ENCODE results near the gene RAC3. TPM values are rescaled to one million over a fixed set of nuclear protein-coding genes. Genes with fewer than 3 reads are reported as not detected.

The RAC3 gene
- total RNA-seq, 4 donors from 2014 or later: 4.9 to 10.4 (median 7.0) TPM

DNA sequence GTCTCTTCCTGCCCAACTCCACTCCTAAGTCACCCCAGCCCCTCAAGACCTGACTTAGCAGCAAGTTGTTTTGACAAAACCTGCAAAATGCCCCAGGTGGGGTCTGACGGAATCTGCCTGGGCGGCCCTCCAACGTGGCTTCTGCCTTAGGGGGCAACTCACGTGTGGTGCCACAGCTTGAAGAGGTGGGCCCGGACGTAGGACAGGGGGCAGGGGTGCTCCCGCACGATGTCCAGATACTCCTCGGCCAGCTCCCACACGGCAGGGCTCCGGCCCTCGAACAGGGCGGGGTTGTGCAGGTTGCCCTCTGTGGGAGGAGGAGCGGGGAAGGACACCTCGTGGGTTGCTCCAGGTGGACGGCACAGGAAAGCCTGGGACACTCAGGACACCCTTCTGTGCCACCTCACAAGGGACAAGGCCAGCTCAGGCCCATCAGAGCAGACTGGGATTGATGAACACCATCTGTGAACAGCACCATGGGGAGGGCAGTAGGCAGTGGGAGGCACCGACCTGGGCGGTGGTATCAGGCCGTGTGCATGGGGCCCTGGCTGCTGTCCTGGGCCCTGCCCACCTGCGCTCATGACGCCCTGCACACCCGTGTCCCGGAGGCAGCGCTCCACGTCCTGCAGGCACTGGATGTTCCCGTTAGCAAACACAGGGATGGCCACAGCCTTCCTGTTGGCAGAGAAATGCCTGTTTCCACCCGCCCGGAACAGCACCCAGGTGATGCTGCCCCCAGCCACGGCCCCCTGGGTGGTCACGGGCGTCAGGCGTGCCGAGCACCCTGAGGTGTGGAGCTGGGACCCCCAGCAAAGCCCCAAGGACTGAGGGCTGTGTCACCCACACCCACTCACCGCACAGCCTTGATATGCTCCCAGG, 29.8 kb downstream of the RAC3 start:
- TF ChIP-seq, protein P1, sequence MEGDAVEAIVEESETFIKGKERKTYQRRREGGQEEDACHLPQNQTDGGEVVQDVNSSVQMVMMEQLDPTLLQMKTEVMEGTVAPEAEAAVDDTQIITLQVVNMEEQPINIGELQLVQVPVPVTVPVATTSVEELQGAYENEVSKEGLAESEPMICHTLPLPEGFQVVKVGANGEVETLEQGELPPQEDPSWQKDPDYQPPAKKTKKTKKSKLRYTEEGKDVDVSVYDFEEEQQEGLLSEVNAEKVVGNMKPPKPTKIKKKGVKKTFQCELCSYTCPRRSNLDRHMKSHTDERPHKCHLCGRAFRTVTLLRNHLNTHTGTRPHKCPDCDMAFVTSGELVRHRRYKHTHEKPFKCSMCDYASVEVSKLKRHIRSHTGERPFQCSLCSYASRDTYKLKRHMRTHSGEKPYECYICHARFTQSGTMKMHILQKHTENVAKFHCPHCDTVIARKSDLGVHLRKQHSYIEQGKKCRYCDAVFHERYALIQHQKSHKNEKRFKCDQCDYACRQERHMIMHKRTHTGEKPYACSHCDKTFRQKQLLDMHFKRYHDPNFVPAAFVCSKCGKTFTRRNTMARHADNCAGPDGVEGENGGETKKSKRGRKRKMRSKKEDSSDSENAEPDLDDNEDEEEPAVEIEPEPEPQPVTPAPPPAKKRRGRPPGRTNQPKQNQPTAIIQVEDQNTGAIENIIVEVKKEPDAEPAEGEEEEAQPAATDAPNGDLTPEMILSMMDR (IDR thresholded peaks at IDR 0.05): no peak
- TF ChIP-seq POLR2A (IDR thresholded peaks at IDR 0.05): no peak
- Histone ChIP-seq H3K4me3 (no peak overlapping the region), H3K27me3 (no peaks in the 10 kb centered on the region), H3K36me3 (peaks cover 55 to 79% (median 58%) of the 10 kb centered on the region in 3 donors), H3K9me3 (no peaks in the 10 kb centered on the region), H3K4me1 (peaks cover 18 to 33% (median 24%) of the 10 kb centered on the region in 3 donors), H3K27ac (no peak overlapping the region)
- intact Hi-C loops (cut with DNase I): no loop called here
- no peak for DNase-seq
- WGBS, 2 donors: no CpG with 5 or more reads among the region's 34 CpGs

DNA sequence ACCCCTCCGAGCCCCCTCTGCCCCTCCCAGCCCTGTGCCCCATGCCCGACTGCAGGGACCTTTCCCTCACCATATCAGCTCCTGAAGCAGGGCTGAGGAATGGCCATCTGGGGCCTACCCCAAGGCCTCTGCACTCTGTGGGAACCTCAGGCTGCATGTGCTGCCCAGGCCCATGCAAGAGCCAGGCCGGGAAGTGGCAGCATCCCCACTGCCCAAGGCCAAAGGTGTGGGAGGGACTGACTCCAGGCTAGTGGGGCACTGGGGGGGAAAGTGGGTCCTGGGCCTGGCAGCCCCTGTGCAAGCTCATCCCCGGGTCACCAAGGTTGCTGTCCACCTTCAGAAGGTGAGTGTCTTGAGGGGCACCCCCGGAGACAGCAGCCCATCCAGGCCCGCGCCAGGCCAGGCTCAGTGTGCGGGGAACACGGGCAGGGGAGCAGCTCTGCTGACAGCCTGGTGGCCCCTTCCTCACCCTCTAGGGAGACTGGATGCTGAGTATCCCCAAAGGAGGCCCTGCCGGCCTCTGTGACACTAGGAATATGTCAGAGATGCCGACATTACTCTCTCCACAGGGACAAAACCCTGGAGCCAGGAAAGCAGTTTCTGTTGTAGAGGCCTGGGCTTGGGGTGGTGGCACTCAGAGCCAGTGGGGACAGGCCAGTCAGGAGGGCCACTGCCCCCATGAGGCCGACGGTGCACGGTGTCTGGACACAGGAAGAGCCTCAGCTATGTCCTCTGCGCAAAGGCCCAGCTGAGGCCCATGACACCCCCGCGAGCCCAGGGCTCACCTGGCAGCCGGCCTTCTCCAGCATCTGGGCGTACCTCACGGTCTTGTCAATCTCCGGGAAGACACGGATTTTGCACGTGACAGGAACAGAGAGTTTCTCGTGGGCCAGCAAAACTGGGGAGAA, 30.9 kb downstream of the RAC3 start:
- no peak for TF ChIP-seq POLR2A (IDR thresholded peaks at IDR 0.05)
- TF ChIP-seq, protein P1 (IDR thresholded peaks at IDR 0.05): no peak
- no peak overlapping the region for H3K4me3 ChIP-seq
- 83 to 100% methylated on average over 2 to 12 of the region's 24 CpGs for WGBS, 2 donors
- H3K9me3 ChIP-seq: no peaks in the 10 kb centered on the region
- H3K27ac ChIP-seq: no peak overlapping the region
- peaks cover 20 to 38% (median 24%) of the 10 kb centered on the region in 3 donors for H3K4me1 ChIP-seq
- H3K27me3 ChIP-seq: no peaks in the 10 kb centered on the region
- peaks cover 46 to 69% (median 47%) of the 10 kb centered on the region in 3 donors for H3K36me3 ChIP-seq
- DNase-seq: no peak
- intact Hi-C loops (cut with DNase I): no loop called here

DNA sequence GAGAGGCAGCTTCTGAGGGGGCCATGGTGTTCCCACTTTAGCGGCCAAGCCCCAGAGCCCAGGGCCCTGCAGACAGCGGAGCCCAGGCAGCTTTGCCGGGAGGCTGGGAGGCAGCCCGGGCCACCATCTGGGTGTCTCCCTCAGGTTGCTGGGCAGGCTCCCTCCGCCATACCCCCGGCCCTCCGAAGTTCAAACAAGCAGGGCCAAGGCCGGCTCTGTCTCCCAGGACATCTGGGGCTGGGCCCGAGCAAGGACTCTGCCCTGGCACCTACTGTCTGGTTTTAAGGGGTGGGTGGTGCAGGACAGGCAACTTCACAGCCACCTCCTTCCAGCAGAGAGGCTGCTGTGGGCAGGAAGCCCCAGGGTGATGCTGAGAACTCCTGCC, 31.5 kb downstream of the RAC3 start:
- H3K4me1 ChIP-seq: peaks cover 20 to 38% (median 24%) of the 10 kb centered on the region in 3 donors
- H3K27ac ChIP-seq: no peak overlapping the region
- no peak overlapping the region for H3K4me3 ChIP-seq
- H3K27me3 ChIP-seq: no peaks in the 10 kb centered on the region
- no peaks in the 10 kb centered on the region for H3K9me3 ChIP-seq
- WGBS, 2 donors: 100% methylated on average over 3 of the region's 9 CpGs; no CpG with 5 or more reads in 1 of the 2 donors
- DNase-seq: no peak
- TF ChIP-seq POLR2A (IDR thresholded peaks at IDR 0.05): no peak
- TF ChIP-seq, protein P1 (IDR thresholded peaks at IDR 0.05): no peak
- peaks cover 39 to 62% (median 43%) of the 10 kb centered on the region in 3 donors for H3K36me3 ChIP-seq
- intact Hi-C loops (cut with DNase I): no loop called here

DNA sequence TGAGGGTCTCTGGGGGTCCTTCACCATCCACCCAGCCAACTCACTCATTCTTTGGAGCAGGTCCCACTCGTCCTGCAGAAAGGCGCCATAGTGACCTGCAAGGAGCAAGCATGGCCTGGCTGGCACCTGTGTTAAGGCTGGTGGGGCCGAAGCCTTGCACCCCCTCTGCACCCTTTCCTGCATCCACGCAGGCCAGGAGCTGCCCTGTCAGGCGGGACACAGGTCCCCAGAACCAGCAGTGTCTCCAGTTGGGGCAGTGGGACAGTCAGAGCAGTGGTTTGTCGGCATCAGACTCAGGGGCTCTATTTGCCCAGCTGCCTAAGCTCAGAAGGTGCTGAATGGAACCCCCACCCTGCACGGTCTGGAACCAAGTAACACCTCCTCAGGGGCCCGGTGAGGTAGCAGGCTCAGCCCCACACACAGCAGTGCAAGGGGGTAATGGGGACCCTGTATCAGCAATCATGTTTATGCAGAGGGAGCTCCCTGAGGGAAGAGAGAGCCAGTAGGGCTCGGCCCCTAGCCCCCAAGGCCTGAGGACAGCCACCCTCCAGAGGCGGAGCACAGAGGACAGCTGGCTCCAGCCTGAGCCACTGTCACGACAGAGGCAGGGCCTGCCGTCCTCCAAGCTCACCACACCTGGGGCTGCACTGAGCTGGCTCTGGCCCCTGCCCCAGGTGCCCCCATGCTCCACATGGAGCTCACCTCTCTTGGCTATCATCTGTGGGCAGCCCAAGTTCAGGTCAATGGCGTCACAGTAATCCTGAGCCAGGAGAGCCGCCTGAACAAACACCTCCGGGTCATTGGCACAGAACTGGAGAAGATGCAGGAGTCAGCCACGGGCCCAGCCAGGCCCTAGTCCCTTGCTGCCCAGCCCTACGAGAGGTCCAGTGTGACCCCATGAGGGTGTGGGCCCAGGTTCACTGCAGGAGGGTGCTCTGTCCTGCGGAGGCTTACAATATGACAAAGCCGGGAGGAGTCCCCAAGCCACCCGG, 32.2 kb downstream of the RAC3 start:
- no peaks in the 10 kb centered on the region for H3K27me3 ChIP-seq
- H3K27ac ChIP-seq: peak overlapping the region; percentile 28 to 90 (median 86)
- DNase-seq: no peak
- TF ChIP-seq, protein P1 (IDR thresholded peaks at IDR 0.05): no peak
- no peak for TF ChIP-seq POLR2A (IDR thresholded peaks at IDR 0.05)
- 58 to 85% methylated on average over 5 to 10 of the region's 20 CpGs for WGBS, 2 donors
- H3K4me1 ChIP-seq: peaks cover 20 to 38% (median 24%) of the 10 kb centered on the region in 3 donors
- intact Hi-C loops (cut with DNase I): no loop called here
- H3K4me3 ChIP-seq: peak overlapping the region; percentile 63 to 98 (median 96)
- peaks cover 36 to 55% (median 37%) of the 10 kb centered on the region in 3 donors for H3K36me3 ChIP-seq
- no peaks in the 10 kb centered on the region for H3K9me3 ChIP-seq

Data from esophagus squamous epithelium (tissue), 5 donors.